OCI-LY1 (cell line): ENCODE measurements around the gene DLL4.

Experiments used
- H2AFZ ChIP-seq: fragments of 200-600 bp; sonication (generic), shearing (Covaris generic); 2 replicates; pipeline ENCODE4 v1.6.0; 2014; ENCODE audit warnings: antibody characterized with exemption, mild to moderate bottlenecking, low read length
- H3F3A ChIP-seq: fragments of 200-600 bp; sonication (generic), shearing (Covaris generic); 2 replicates; pipeline ENCODE4 v1.6.0; 2014; ENCODE audit warnings: mild to moderate bottlenecking, antibody characterized with exemption, low read length, moderate library complexity; ENCODE audit not compliant: insufficient read depth
- H3K27ac ChIP-seq: fragments of 200-600 bp; sonication (generic); 2 replicates; pipeline ENCODE4 v1.5.1; 2014; ENCODE audit warnings: low read length, mixed run types, mild to moderate bottlenecking, low read depth; ENCODE audit not compliant: poor library complexity, severe bottlenecking
- H3K27me3 ChIP-seq: fragments of 200-600 bp; sonication (generic); 2 replicates; pipeline ENCODE4 v1.6.0; 2014; ENCODE audit warnings: antibody characterized with exemption, mild to moderate bottlenecking, low read length, moderate library complexity; ENCODE audit not compliant: insufficient read depth
- H3K36me3 ChIP-seq: fragments of 200-600 bp; sonication (generic); 2 replicates; pipeline ENCODE4 v1.6.1; 2014; ENCODE audit warnings: mild to moderate bottlenecking, antibody characterized with exemption, low read length, moderate library complexity, mixed read lengths; ENCODE audit not compliant: insufficient read depth
- H3K4me1 ChIP-seq: fragments of 200-600 bp; sonication (generic); 2 replicates; pipeline ENCODE4 v1.5.1; 2014; ENCODE audit warnings: mild to moderate bottlenecking, low read length, moderate library complexity; ENCODE audit not compliant: insufficient read depth, severe bottlenecking
- H3K4me2 ChIP-seq: fragments of 200-600 bp; sonication (generic), shearing (Covaris generic); 2 replicates; pipeline ENCODE4 v1.6.1; 2014; ENCODE audit warnings: low read length
- H3K4me3 ChIP-seq: fragments of 200-600 bp; sonication (generic); 2 replicates; pipeline ENCODE4 v1.5.1; 2014; ENCODE audit warnings: low read length, low read depth, mild to moderate bottlenecking, mixed read lengths; ENCODE audit not compliant: poor library complexity, severe bottlenecking
- H3K79me2 ChIP-seq: fragments of 200-600 bp; shearing (Covaris generic); 2 replicates; pipeline ENCODE4 v1.6.1; 2016; ENCODE audit warnings: mixed run types, low read length, mixed read lengths; ENCODE audit not compliant: insufficient read depth
- H3K9ac ChIP-seq: fragments of 200-600 bp; sonication (generic), shearing (Covaris generic); 2 replicates; pipeline ENCODE4 v1.6.1; 2014; ENCODE audit warnings: mild to moderate bottlenecking, low read length, mixed read lengths
- H3K9me2 ChIP-seq: fragments of 200-600 bp; sonication (generic), shearing (Covaris generic); 2 replicates; pipeline ENCODE4 v1.6.1; 2014; ENCODE audit warnings: low read depth, mild to moderate bottlenecking, low read length, mixed read lengths
- H3K9me3 ChIP-seq: fragments of 200-600 bp; shearing (Covaris generic); 2 replicates; pipeline ENCODE4 v1.6.1; 2014; ENCODE audit warnings: low read length, mixed read lengths
- H4K20me1 ChIP-seq: fragments of 200-600 bp; sonication (generic), shearing (Covaris generic); 2 replicates; pipeline ENCODE4 v1.6.0; 2016; ENCODE audit warnings: mild to moderate bottlenecking, low read length; ENCODE audit not compliant: insufficient read depth
- CTCF ChIP-seq: fragments of 200-600 bp; sonication (generic), shearing (Covaris generic); IDR thresholded peaks from 2 replicates; pipeline ENCODE4 v1.5.1; 2017; ENCODE audit warnings: mild to moderate bottlenecking, antibody characterized with exemption, low read length, moderate library complexity, mixed read lengths
- EZH2 ChIP-seq: fragments of 200-600 bp; sonication (generic), shearing (Covaris generic); IDR thresholded peaks from 2 replicates; pipeline ENCODE4 v1.8.0; 2017; ENCODE audit warnings: borderline replicate concordance, mixed run types, mild to moderate bottlenecking, antibody characterized with exemption, low read length, moderate library complexity, mixed read lengths

Gene DLL4

GRCh38 chr15:40984964-40985363 lies 55.8 kb downstream of the DLL4 start:
- Histone ChIP-seq H3K27ac (no peak overlapping the region), H3K36me3 (peaks cover 92% of the 10 kb centered on the region), H3K9me3 (no peaks in the 10 kb centered on the region), H3K4me3 (no peak overlapping the region), H3K27me3 (no peaks in the 10 kb centered on the region), H3K4me1 (no peaks in the 10 kb centered on the region), H3K79me2 (no peaks in the 10 kb centered on the region), H4K20me1 (no peaks in the 10 kb centered on the region), H3K9me2 (no peaks in the 10 kb centered on the region), H2AFZ (no peak overlapping the region), H3K4me2 (no peak overlapping the region), H3F3A (no peaks in the 10 kb centered on the region), H3K9ac (no peak overlapping the region)
- TF ChIP-seq EZH2: no peak
- no peak for TF ChIP-seq CTCF

GRCh38 chr15:40985541-40986330 lies 56.6 kb downstream of the DLL4 start:
- Histone ChIP-seq H3K79me2 (no peaks in the 10 kb centered on the region), H3K27ac (no peak overlapping the region), H3K4me1 (no peaks in the 10 kb centered on the region), H3K4me3 (no peak overlapping the region), H3K9ac (no peak overlapping the region), H3K9me2 (no peaks in the 10 kb centered on the region), H3K4me2 (no peak overlapping the region), H3K27me3 (no peaks in the 10 kb centered on the region), H3K36me3 (peaks cover 91% of the 10 kb centered on the region), H4K20me1 (no peaks in the 10 kb centered on the region), H2AFZ (no peak overlapping the region), H3F3A (no peaks in the 10 kb centered on the region), H3K9me3 (no peaks in the 10 kb centered on the region)
- TF ChIP-seq CTCF: no peak

- Histone ChIP-seq H3K4me2 (no peak overlapping the region), H3K27ac (no peak overlapping the region), H3F3A (no peaks in the 10 kb centered on the region), H3K9ac (no peak overlapping the region), H3K9me2 (no peaks in the 10 kb centered on the region), H2AFZ (no peak overlapping the region), H3K79me2 (no peaks in the 10 kb centered on the region), H3K4me3 (no peak overlapping the region), H3K27me3 (no peaks in the 10 kb centered on the region), H3K9me3 (no peaks in the 10 kb centered on the region), H4K20me1 (no peaks in the 10 kb centered on the region), H3K36me3 (peaks cover 86% of the 10 kb centered on the region), H3K4me1 (no peaks in the 10 kb centered on the region)
- TF ChIP-seq CTCF (no peak), EZH2 (no peak)
Observed at GRCh38 chr15:40986820-40987219, 57.7 kb downstream of the DLL4 start.
